ENCODE measurements around the gene RGS7.
"Not testable (repeated sequence)": the region's sequence is repeated elsewhere in the genome, so short reads cannot be mapped to it uniquely, and the experiment has no call there.

Gene RGS7

DNA sequence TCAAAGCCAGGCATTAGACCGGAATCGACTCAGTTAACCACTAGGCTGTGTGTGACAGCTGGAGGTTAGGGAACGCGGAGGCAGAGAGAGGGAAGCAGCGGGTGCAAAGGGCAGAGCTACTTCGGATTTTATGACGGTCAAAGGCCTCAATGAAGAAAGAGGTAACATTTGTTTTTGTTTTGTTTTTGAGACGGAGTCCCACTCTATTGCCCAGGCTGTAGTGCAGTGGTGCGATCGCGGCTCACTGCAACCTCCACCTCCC, 468.3 kb downstream of the RGS7 start:
- no peak for DNase-seq

DNA sequence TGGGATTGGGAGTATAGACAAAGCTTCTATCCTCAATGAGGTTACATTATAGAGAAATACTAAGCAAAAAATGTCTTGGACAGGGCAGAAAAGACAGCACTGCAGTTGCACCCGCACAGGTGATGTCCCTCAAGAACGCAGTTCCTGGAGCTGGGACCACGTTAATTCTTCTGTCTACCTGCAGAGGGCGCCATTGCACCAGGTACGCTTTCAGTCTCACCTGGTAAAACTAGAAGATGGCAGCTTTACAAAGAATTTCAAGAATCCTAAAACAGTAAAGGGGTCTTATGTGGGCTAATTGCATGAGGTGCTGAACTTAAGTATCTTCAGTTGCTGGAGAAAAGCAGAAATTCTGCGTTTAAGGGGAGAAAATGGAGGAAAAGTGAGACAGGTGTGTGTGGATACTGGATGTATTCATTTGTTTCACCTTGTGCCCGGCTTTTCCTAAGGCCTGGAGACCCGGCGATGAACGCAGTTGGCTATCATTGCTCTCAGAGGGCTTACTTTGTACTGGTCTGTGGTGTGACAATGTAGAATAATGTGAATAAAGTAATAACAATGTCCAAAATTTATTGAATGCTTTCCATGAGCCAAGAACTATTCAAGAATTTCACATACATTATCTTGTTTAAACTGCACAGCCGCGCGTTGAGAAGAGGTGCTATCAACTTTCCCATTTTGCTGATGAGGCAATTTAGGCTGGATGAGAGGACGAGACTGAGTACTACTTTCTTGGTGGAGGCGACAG, 468.8 kb downstream of the RGS7 start:
- no peak for DNase-seq

DNA sequence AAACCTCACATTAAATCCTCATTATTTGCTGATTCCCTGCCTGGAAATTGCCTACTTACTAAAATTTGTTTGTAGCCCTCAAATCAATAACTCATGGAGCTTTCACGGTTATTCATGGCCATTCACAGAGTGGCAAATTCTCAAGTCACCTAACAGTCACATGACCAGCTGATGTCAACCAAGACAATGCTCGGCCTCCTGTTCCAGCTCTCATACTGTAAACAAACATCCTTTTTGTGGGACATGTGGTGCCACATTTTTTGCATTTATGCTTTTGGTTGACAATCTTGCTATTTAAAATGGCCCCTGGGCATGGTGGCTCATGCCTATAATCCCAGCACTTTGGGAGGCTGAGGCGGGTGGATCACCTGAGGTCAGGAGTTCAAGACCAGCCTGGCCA, 473.5 kb downstream of the RGS7 start:
- DNase-seq: no peak

DNA sequence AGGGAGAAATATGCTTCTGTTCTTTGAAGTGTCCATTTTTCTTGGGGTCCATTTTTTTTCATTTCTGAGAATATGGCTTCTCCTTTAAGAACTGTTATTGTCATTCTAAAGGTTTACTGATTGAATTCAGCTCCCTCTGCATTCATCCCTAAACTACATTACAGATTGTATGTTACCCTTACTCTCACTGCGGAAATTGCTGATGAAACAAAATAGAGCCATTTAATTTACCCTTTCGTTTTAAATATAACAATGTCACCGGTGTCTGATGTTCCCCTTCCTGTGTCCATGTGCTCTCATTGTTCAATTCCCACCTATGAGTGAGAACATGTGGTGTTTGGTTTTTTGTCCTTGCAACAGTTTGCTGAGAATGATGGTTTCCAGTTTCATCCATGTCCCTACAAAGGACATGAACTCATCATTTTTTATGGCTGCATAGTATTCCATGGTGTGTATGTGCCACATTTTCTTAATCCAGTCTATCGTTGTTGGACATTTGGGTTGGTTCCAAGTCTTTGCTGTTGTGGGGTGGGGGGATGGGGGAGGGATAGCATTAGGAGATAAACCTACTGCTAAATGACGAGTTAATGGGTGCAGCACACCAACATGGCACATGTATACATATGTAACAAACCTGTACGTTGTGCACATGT, 474.2 kb downstream of the RGS7 start:
- not testable (repeated sequence) for DNase-seq

DNA sequence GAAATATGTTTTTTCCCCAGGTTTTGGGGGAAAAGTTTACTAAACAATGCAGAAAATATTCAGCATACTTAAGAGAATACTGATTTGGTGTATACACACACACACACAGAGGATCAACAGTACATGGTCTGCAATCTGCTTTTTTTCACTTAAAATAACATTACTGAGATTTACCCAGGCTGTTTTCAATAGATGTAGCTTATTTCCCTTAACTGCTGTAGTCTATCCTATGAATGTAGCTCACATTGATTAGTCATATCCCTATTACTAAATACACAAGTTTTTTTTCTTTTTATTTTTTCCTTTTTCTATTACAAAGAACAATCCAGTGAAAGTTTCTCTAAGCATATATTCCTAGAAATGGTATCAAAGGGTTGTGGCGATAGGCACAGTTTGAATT, 478.4 kb downstream of the RGS7 start:
- DNase-seq: no peak

DNA sequence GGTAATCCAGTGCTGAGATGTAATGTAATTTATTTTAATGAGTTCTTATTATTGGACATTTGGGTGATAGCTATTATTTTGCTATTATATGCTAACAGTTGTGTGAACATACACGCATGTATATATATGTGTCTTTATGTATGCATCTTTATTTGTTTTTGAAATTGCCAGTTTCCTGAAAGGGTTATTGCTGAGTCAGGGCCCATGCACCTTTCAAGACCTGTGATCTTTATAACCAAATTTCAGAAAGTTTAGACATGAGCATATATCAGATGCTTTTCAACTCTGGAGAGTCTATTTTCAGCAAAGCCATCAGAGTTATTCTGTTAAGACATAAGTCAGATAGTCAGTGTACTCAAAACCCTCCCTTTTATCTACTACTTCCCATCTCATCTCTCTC, 479.4 kb downstream of the RGS7 start:
- no peak for DNase-seq

DNA sequence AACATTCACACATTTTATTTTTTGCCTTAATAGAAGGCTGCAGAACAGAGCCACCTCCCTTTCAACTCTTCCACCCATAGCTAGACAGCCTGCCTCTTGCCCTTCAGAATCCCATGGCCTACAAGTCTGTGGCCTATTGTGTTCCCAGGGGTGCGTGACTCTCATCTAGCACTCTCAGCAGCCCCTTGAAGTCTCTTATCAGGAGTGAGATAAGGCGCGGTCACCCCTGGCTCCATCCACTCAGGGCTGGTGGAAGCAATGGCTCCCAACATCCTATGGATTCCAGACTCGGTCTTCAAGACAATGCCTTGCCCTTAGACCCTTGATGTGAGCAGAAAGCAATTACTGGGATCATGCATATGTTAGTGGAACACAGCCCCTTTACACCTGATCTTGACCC, 480.9 kb downstream of the RGS7 start:
- DNase-seq: no peak

DNA sequence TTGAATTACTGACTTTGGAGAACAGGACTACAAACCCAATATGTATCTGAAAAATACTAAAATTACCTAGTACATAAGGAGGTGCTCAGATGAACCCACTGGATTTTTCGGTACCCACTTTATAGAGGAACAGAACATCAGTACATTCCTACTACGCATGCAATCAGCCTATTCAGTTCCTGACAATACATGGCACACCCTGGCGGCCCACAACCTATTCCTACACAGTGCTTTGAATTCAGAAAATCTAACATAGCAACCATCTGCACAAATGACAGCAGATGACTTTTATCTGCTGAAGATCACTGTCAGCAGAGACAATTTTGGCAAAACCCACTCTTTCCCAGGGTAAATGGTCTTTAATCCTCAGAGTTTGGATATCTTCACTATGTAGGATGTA, 487.9 kb downstream of the RGS7 start:
- no peak for DNase-seq

DNA sequence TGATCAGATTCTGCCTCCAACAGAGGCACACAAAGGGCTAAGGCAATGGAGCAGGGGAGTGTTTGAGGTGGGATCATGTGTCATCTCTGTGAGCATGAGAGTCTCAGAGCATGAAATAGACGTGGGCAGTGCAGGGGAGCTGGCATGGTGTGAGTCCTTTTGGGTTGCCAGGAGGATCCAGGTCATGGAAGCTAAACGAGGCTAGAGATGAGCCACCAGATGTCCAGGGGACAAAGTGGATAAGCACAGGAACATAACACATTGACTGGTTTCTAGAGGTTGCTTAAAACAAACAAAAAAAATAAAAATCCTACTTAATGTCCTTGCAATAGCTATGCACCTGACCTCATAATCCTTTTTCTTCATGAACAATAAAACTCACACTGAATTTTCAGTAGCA, 490.3 kb downstream of the RGS7 start:
- no peak for DNase-seq

DNA sequence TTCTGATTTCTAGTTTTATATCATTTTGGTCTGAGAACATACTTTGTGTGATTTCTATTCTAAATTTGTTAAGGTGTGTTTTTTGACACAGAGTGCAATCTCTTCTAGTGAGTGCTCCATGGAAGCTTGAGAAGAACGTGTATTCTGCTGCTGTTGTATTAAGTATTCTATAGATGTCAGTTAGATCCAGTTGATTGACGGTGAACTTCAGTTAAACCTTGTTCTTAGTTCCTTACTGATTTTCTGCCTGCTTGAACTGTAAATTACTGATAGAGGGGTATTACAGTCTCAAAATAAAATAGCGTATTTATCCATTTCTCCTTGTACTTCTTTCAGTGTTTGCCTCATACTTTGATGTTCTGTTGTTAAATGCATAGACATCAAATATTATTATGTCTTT, 497.0 kb downstream of the RGS7 start:
- no peak for DNase-seq

DNA sequence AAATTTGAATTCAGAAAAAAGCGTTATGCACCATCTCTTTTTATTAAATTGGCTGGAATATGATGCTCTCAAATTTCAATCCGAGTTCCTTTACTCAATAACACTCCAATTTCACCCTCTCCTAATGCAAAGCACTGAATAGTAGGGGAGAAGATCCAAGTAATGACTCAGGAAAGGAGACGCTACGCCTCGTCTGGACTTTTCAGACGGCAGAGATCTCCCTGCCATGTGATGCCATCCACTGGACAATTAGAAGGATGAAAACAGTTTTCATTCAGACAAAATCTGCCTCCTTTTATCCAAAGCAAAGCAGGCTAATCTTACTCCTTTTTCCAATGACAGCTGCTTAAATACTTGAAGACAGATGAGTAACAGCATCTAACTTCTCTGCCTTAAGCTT, 502.6 kb downstream of the RGS7 start:
- no peak for DNase-seq

DNA sequence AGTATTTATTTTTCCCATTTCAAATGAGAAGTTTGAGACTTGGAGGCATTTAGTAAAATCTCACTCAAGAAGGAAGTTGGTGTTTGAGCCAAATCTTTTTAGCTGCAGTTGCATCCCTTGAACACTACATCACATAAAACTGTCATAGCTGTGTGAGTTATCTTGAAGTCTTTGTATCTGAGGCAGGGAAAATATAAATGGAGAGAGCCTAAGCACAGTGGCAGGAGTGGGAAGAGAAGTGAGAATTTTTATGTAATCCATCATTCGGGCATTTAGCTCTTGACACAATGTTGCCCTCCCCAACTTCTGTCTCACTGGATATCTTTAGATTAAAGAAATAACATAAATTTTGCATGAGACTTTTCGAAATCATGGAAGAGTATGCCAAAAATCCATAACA, 509.7 kb downstream of the RGS7 start:
- no peak for DNase-seq

DNA sequence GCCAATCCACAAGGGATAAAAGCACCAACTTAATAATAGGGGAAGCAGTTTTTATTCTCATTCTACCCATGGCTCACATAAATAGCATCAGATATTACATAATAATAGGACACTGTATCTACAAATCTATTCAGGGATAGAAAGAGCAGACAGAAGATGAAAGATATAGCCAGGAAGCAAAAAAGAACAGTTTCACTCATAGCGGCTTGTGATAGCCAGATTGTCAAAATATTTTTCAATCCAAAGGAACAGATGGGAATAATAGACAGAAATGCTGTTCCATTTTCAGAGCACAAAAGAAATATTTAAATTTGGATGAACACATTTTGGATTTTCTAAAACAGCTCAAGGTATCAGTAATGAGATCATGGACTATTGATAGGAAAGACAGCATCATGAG, 512.5 kb downstream of the RGS7 start:
- DNase-seq: no peak

DNA sequence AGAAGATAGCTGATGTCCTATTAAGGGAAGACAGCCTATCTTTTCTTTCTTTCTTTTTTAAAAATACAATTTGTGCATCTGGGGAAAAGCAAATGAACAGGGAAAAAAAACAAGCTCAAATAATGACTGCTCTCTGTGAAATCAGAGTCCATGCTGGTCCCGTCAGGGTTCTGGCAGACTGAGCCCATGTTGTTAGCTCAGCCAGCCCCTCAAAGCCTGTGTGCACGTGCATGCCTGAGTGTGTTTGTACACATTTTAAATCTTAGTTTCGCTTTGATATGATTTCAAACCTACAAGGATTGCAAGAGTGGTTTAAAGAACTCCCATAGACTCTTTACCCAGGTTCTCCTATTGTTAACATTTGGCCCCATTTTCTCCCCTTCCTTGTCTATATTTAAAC, 513.2 kb downstream of the RGS7 start:
- no peak for DNase-seq

DNA sequence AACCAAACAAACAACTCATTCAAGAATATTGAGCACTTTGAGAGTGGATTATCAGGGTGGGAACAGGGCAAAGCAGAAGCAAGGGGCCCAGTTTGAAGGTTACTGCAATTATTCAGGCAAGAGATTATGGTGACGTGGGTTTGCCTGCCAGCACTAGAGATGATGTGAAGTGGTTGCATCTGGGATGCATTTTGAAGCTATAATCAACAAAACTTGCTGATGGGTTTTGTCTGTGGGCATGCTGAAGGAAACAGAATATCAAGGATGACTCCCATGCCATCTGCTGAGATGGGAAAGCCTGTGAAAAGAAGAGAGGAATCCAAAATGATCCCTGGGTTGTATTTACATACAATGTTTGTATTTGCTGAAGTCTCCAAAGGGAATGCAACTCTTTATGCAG, 520.7 kb downstream of the RGS7 start:
- DNase-seq: no peak

DNA sequence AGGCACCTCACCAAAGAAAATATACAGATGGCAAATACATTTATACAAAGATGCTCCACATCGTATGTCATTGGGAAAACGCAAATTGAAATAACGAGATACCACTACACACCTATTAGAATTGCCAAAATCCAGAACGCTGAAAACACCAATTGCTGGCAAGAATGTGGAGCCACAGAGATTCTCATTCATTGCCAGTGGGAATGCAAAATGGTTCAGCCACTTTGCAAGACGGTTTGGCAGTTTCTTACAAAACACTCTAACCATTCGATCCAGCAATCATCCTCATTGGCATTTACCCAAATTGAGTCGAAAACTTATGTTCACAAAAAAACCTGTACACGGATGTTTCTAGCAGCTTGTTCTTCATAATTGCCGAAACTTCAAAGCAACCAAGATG, 521.7 kb downstream of the RGS7 start:
- no peak for DNase-seq

DNA sequence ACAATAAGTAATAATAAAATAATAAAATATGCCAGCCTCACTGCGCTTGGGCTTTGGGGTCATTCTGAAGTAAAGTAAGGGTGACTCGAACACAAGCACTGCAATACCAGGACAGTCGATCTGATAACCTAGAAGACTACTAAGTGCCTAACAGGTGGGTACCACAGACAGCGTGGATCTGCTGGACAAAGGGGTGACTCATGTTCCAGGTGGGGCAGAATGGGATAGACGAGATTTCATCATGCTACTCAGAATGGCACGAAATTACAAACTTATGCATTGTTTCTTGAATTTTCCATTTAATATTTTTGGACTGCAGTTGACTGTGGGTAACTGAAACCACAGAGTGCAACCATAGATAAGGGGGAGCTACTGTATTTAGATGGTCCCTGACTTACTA, 523.9 kb downstream of the RGS7 start:
- DNase-seq: no peak

DNA sequence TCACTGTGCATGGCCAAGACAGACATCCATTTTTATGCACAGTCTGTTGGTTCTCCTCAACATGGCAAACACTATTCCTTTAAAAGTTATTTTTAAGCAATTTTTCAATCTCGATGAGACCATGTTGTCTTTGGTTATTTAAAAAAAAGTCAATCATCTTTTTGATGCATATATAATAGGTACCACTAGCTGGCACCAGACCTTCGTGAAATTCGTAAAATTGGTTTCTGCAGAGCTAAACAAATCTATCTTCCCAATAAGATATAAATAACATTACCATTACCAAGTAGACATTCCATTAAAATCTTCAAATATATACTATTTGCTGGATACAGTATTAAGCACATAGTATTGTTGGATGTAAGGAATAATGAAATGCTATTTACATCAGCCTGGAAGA, 525.1 kb downstream of the RGS7 start:
- no peak for DNase-seq

DNA sequence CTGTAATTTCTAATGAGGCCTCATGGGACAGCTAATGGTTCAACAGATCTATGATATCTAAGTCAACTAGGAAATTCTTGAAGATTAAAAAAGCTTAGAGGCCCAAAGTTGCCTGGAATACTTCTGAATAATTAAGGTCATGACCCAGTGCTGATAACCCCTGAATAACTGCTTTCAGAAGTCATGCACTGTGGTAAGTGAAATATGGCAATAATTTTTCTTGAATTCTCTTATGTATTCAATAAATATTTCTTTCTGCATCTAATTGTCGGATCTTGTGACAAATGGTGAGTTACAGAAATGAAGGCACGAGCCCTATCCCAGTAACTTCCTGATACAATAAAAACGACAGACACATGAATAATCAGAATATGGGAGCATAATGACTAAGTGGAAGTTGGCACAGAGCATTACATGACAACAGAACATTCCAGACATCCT, 525.8 kb downstream of the RGS7 start:
- DNase-seq: no peak

DNA sequence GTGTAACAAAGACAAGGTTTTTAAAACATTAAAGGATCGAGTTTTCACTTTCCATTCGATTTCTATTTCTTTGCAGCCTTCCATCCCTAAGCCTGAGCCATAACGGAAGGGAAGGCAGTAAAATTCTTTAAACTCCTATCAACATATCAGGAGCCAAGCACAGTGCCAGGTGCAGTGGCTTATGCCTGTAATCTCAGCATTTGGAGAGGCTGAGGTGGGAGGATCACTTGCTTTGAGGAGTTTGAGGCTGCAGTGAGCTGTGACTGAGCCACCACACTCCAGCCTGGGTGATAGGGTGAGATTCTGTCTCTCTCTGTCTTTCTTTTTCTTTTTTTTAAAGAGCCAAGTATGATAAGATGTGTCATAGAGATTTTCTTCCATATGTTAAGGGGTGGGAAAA, 527.5 kb downstream of the RGS7 start:
- no peak for DNase-seq

DNA sequence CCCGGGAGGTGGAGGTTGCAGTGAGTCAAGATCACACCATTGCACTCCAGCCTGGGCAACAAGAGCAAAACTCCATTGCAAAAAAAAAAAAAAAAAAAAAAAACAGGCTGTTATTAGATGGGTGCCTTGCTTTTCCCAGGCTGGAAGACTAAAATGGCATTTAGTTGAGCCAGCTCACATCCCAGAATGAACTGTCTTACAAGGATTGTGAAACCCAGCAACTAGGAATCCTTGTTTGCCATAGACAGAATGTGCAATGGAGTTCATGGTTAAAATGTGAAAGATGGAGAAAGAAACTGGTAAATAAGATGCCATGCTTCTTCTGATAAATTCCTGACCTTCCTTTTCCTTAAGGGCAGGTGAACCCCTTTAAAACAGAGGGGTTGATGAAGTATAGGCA, 529.2 kb downstream of the RGS7 start:
- no peak for DNase-seq

DNA sequence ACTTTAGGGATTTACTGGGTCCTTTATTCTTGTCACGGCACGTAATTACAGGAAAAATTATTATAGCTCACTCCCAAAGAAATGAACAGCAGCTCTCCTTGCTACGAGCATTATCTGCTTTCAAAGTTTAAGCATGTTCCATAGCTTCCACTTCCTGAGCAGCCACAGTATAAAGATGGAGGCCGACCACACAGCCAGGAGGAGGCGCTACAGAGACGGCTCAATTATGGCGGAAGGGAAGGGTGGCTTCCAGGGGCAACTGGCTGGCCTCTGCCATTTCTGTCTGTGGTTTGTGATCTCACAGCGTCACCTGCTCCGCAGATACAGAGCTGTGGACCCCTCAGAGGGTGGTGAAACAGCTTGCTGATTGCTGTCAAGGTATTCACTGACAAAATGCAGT, 532.8 kb downstream of the RGS7 start:
- no peak for DNase-seq

DNA sequence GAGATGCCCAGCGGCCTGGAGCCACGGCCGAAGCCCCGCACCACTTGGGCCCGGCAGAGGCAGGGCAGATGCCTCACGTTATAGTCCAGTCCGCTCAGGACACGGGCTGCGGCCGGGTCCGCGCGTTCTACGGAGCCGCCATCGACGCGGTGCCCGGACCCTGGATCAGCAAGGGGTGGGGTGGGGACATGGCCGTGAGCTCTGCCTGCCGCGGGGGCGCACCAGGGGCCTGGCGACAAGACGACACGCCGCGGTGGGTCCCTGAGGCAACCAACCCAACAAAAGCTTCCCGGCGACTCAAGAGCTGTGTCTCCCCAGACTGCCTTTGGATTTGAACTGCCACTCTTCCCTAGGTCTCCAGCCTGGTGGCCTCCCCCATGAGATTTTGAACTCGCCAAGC, 533.6 kb downstream of the RGS7 start:
- DNase-seq: no peak

DNA sequence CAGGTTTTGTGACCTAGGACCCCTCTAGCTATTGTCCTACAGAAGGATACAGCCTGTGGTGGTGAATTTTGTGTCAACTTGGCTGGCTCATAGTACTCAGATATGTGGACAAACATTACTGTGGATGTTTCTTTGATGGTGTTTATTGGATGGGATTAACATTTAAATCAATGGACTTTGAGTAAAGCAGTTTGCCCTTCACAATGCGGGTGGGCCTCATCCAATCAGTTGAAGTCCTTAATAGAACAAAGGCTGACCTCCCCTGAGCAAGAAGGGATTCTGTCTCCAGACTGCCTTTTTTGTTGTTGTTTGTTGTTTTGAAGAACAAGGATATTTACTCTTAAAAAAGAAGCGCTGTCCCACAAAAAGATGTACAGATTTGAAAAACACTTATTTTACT, 535.1 kb downstream of the RGS7 start:
- DNase-seq: no peak

DNA sequence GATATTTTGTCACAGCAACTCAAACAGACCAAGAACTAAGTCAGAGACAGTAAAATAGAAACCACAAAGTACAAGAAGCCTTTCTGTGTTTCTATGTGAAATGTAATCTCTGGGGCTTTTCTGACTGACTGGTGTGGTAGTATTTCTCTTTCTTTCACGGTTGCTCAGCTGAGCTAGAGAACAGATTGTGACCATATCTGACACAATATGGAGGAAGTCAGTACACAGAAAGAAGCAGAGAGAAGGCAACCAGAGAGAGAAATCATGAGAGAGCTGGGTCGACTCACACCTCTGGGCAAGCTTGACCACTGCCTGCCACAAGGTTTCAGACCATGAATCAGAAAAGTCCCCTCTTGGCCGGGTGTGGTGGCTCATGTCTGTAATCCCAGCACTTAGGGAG, 536.2 kb downstream of the RGS7 start:
- no peak for DNase-seq
